ENCODE measurements around the gene HNRNPR.
"Not testable (repeated sequence)": the region's sequence is repeated elsewhere in the genome, so short reads cannot be mapped to it uniquely, and the experiment has no call there.

The HNRNPR gene

GRCh38 chr1:23344111-23344986 lies at the start of gene HNRNPR:
Gene HNRNPR, minus strand, starts transcription at chr1:23344284. Its CDS starts 3,276 bp downstream, at chr1:23341008.
- DNase-seq (ENCODE audit: low read depth), result peak; percentile 100
- H3K4me3 ChIP-seq (ENCODE audit: low read depth, low read length), result peak within 1 kb of the TSS; percentile 69

- H3K4me3 ChIP-seq (ENCODE audit: low read depth, low read length), result no peak overlapping the region
- peak; percentile 54 for DNase-seq (ENCODE audit: low read depth)
These were observed 49.6 kb upstream of the HNRNPR start for GRCh38 chr1:23393706-23394105.

DNA sequence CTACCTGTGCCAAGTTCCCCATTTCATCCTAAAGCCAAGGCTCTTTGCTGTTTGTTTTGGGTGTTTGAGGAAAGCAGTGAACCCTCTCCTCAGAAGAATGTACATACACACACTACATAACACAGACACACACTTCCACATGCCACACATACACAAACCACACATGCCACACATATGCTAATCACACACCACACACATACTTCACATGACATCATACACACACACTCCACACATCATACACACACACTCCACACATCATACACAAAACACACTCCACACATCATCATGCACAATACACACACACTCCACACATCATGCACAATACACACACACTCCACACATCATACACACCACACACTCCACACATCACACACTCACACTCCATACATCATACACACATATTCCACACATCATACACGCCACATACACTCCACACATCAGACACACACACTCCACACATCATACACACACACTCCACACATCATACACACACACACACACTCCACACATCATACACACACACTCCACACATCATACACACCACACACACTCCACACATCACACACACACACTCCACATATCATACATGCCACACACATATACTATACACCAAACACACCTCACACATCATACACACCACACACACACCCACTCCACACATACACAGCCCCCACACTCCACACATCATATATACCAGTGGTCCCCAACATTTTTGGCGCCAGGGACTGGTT lies 48.2 kb upstream of the HNRNPR start:
- DNase-seq (ENCODE audit: low read depth), result no peak
- no peak overlapping the region for H3K4me3 ChIP-seq (ENCODE audit: low read depth, low read length)

DNA sequence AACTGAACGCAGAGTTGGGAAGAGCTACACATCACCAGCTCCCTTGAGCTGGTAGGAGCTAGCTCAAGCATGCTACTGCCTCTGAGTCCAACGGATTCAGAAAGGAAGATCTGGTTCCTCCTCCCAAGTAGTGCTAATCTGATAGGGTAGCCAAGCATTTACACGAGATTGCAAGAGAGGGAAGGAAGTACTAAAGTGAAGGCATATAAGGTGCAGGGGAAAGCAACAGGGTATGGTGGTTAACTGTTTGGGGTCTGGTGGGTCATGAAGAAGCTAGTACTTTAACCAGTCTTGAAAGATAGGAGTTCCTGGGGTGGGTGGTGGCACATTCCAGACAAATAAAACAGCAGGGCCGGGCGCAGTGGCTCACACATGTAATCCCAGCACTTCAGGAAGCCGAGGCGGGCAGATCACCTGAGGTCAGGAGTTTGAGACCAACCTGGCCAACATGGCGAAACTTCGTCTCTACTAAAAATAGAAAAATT lies 45.8 kb upstream of the HNRNPR start:
- H3K4me3 ChIP-seq (ENCODE audit: low read depth, low read length), result no peak overlapping the region

GRCh38 chr1:23387494-23387893 lies 43.4 kb upstream of the HNRNPR start:
- no peak overlapping the region for H3K4me3 ChIP-seq (ENCODE audit: low read depth, low read length)
- no peak for DNase-seq (ENCODE audit: low read depth)

More for the DNA sequence above, 45.8 kb upstream of the HNRNPR start:
- no peak for DNase-seq (ENCODE audit: low read depth)

GRCh38 chr1:23385119-23385621 lies 41.1 kb upstream of the HNRNPR start:
- H3K4me3 ChIP-seq (ENCODE audit: low read depth, low read length), result no peak overlapping the region
- DNase-seq (ENCODE audit: low read depth), result no peak

- DNase-seq (ENCODE audit: low read depth), result no peak
- H3K4me3 ChIP-seq (ENCODE audit: low read depth, low read length), result no peak overlapping the region
These were observed 40.4 kb upstream of the HNRNPR start for GRCh38 chr1:23384312-23385058.

GRCh38 chr1:23383577-23384311 lies 39.7 kb upstream of the HNRNPR start:
- no peak for DNase-seq (ENCODE audit: low read depth)
- no peak overlapping the region for H3K4me3 ChIP-seq (ENCODE audit: low read depth, low read length)

- DNase-seq (ENCODE audit: low read depth), result no peak
- no peak overlapping the region for H3K4me3 ChIP-seq (ENCODE audit: low read depth, low read length)
These were observed 37.3 kb upstream of the HNRNPR start for GRCh38 chr1:23381233-23381885.

- DNase-seq (ENCODE audit: low read depth), result no peak
- H3K4me3 ChIP-seq (ENCODE audit: low read depth, low read length), result no peak overlapping the region
These were observed 36.6 kb upstream of the HNRNPR start for GRCh38 chr1:23380719-23381118.

DNA sequence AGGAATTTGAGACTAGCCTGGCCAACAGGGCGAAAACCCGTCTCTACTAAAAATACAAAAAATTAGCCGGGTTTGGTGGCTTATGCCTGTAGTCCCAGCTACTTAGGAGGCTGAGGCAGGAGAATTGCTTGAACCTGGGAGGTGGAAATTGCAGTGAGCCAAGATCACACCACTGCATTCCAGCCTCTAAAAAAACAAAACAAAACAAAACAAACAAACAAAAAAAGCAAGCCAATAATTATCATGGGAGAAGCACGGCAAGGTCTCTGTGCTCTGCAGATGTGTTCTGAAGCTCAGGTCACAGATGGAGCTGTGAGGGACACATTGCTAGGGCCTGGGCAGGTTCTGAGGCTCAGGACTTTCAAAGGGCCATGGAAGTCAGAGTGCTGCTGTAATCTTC lies 36.2 kb upstream of the HNRNPR start:
- DNase-seq (ENCODE audit: low read depth); H3K4me3 ChIP-seq (ENCODE audit: low read depth, low read length): not testable (repeated sequence)

DNA sequence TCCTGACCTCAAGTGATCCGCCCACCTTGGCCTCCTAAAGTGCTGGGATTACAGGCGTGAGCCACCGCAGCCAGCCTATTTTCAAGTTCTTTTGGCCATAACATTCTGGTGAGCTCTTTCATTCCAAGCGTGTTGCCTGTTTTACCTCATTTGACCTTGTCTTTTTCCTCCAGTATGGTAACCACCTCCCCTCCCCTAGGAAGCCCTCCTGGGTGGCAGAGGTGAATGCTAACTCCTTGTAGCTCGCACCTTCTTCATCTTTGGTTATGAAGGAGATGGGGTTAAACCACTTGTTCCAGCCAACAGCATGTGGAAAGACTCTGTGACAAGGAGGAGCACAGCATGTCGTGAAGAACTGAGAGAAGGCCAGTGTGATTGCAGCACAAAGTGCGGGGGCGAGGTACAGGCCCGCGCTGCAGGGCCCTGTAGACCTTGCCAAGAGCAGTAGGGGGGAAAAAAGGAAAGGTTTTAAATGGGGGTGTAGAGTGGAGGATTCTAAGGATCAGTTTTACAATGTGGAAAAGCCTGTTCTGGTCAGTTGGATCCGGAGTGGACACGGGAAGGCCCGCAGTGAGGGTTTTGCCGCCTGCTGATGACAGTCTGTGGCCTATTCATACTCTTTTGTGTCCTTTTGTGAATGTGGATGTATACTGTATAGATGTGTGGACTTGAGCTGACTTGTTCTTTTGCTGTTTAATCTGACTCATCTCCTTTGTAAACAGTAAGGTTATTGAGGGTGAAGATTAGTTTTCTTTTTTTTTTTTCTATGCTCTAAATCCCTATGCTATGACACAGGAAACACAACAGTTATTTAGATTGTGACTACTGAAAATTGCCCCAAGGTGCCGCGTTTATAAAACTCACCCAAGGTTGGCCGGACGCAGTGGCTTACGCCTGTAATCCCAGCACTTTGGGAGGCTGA lies 33.1 kb upstream of the HNRNPR start:
- no peak for DNase-seq (ENCODE audit: low read depth)
- no peak overlapping the region for H3K4me3 ChIP-seq (ENCODE audit: low read depth, low read length)

DNA sequence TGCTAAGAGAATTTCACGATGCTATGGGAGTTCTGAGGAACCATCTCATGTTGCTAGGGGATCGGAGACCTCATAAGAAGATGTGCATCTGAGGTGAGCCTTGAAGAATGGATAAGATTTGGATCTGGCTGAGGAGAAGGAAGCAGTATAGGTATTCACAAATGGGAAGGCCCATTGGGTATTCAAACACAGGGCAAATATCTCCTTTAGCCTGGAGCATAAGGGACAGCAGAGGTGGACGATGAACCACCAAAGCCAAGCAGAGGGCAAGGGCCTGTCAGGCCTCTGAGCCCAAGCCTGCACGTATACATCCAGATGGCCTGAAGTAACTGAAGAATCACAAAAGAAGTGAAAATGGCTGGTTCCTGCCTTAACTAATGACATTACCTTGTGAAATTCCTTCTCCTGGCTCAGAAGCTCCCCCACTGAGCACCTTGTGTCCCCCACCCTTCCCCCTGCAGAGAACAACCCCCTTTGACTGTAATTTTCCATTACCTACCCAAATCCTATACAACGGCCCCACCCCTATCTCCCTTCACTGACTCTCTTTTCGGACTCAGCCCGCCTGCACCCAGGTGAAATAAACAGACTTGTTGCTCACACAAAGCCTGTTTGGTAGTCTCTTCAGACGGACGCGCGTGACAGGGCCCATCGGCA lies 30.1 kb upstream of the HNRNPR start:
- DNase-seq (ENCODE audit: low read depth); H3K4me3 ChIP-seq (ENCODE audit: low read depth, low read length): not testable (repeated sequence)

DNA sequence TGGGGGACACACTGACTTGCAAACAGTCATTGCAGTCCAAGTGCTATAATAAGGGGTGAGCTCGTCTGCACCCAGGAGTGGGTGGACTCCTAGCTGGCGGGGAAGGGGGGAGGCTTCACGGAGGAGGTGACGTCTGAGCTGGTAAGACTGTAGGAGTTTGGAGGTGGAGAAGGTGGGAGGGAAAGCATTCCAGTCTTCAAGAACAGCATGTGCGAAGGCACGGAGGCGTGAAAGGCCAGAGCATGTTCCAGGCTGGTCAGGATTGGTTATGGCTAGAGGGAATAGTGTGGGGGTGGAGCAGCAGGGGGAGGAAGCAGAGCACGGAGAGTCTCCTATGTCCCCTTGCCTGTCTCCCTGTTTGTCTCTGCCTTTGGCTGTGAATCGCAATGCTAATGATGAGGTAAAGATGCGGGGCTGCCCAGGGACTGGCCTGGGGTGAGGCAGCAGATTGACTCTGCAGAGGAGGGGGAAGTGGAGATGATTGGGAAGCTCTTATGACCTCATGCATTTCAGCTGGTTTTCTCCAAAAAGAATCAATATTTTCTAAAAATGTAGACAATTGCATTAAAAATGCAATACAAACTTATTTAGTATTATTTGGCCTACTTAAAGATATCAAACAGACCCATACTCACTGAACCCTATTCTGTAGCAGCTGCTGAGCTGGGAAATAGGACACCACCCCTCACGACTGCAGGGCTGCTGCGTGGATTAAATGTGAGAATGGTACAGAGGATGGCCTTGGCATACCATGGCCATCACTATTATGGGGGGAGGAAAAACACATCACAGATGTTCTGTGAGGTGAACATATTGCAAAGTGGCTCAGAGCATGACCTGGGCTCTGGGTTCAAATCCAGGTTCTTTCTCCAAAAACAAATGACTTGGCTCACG lies 28.1 kb upstream of the HNRNPR start:
- DNase-seq (ENCODE audit: low read depth), result no peak
- no peak overlapping the region for H3K4me3 ChIP-seq (ENCODE audit: low read depth, low read length)

- DNase-seq (ENCODE audit: low read depth), result no peak
- H3K4me3 ChIP-seq (ENCODE audit: low read depth, low read length), result peak overlapping the region; percentile 98
These were observed 26.9 kb upstream of the HNRNPR start for GRCh38 chr1:23370709-23371584.
